ENCODE measurements around the gene FMNL3.

Gene FMNL3

DNA sequence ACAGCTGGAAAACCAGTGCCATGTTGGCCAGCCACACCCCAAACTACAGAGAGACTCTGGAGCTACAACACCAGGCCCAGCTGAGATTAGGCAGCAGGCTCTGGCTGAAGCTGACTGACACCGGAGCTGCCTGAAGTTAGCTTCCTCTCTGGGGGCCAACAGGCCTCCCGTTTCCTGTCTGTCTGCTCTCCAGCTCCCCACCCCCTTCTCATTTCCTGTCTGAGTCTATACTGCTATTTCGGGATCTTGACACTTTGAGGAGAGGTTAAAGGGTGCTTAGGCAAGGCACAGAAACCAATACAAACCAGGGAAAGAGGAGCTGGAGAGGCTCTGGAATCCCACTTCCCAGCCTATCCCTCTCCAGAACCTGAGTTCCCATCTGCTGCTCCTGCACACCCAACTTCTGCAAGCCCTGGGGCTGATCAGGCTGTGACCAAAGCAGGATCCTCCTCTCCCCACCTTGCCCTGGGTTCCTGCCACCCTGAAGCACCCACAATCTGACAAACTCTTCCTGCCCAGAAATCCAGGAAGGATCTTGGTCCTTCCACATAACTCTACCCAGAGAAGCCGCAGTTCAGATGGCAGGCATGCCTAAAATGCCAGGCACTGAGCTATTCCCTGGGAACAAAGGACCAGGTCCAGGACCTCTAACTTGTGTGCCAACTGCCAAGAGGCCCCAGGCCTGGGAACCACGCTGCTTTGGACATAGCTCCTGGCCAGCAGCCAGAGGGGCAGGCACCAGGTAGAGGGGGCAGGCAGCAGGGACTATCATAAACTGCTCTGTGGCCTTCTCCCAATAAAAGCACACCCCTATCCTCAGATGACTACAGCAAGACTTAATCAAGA lies 44.0 kb downstream of the FMNL3 start:
- Histone ChIP-seq H3K4me1 (ENCODE audit: control insufficient read depth, insufficient read depth, low read length, unreplicated experiment) (peaks cover 28% of the 10 kb centered on the region), H3K4me3 (ENCODE audit: low read depth, low read length) (no peak overlapping the region), H3K79me2 (ENCODE audit: control insufficient read depth, insufficient read depth, low read length, unreplicated experiment) (peaks cover 10% of the 10 kb centered on the region)

GRCh38 chr12:49661746-49662145 lies 45.5 kb downstream of the FMNL3 start:
- Histone ChIP-seq H3K4me1 (ENCODE audit: control insufficient read depth, insufficient read depth, low read length, unreplicated experiment) (peaks cover 28% of the 10 kb centered on the region), H3K36me3 (ENCODE audit: insufficient read depth, low read length) (peaks cover 6% of the 10 kb centered on the region; the same call in 1 of the 2 replicates), H3K79me2 (ENCODE audit: control insufficient read depth, insufficient read depth, low read length, unreplicated experiment) (peaks cover 6% of the 10 kb centered on the region), H3K4me3 (ENCODE audit: low read depth, low read length) (no peak overlapping the region), H3K27ac (ENCODE audit: low read depth, low read length) (no peak overlapping the region), H2AFZ (ENCODE audit: low read length, unreplicated experiment) (no peak overlapping the region), H3K27me3 (ENCODE audit: insufficient read depth, low read length) (no peaks in the 10 kb centered on the region)

More for the DNA sequence above, 44.0 kb downstream of the FMNL3 start:
- H3K27me3 ChIP-seq (ENCODE audit: insufficient read depth, low read length) = no peaks in the 10 kb centered on the region
- H2AFZ ChIP-seq (ENCODE audit: low read length, unreplicated experiment) = no peak overlapping the region
- H3K27ac ChIP-seq (ENCODE audit: low read depth, low read length) = peak overlapping the region; percentile 81
- H3K36me3 ChIP-seq (ENCODE audit: insufficient read depth, low read length) = peaks cover 6% of the 10 kb centered on the region; the same call in 1 of the 2 replicates

DNA sequence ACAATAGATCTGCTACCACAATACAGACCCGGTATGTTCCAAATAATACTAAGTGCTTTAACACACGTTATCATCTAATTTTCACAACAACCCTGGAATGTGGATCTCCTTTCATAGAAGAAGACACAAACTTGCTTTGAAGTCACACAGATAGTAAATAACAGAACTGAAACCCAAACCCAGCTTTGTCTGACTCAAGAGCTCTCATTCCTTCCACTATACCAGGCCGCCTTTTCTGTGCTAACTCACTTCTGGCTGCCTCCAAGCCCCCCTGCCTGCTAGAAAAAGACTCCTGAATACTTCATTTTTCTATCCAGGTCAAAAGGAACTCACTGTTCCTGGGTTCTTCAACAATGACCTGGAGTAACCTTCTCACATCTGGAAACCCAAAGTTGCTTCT lies 46.0 kb downstream of the FMNL3 start:
- no peak overlapping the region for H3K27ac ChIP-seq (ENCODE audit: low read depth, low read length)

DNA sequence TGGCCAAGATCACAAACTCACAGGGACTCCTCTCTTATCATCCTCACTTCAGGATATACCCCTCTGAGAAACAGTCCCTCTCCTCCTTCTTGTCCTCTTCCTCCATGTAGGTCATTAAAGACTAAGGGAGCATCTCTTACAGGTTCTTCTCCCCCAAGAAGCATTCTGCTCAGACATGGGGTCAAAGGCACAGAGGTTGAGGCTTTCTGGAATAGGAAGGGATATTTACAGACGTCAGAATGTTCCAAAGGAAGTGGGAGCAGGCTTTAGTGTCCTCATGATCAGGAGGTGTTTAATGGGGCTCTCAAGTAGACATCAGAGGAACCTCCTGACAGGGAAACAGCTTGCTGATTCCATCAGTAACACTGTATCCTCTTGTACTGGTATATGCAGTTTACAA lies 47.5 kb downstream of the FMNL3 start:
- peaks cover 24% of the 10 kb centered on the region for H3K4me1 ChIP-seq (ENCODE audit: control insufficient read depth, insufficient read depth, low read length, unreplicated experiment)
- no peak overlapping the region for H3K4me3 ChIP-seq (ENCODE audit: low read depth, low read length)
- H3K27me3 ChIP-seq (ENCODE audit: insufficient read depth, low read length) = no peaks in the 10 kb centered on the region
- H2AFZ ChIP-seq (ENCODE audit: low read length, unreplicated experiment) = no peak overlapping the region
- H3K27ac ChIP-seq (ENCODE audit: low read depth, low read length) = no peak overlapping the region
- peaks cover 6% of the 10 kb centered on the region; the same call in 1 of the 2 replicates for H3K36me3 ChIP-seq (ENCODE audit: insufficient read depth, low read length)
- H3K79me2 ChIP-seq (ENCODE audit: control insufficient read depth, insufficient read depth, low read length, unreplicated experiment) = peaks cover 5% of the 10 kb centered on the region

More for the DNA sequence above, 46.0 kb downstream of the FMNL3 start:
- no peaks in the 10 kb centered on the region for H3K27me3 ChIP-seq (ENCODE audit: insufficient read depth, low read length)
- H3K4me3 ChIP-seq (ENCODE audit: low read depth, low read length) = no peak overlapping the region
- no peak overlapping the region for H2AFZ ChIP-seq (ENCODE audit: low read length, unreplicated experiment)
- peaks cover 28% of the 10 kb centered on the region for H3K4me1 ChIP-seq (ENCODE audit: control insufficient read depth, insufficient read depth, low read length, unreplicated experiment)
- H3K79me2 ChIP-seq (ENCODE audit: control insufficient read depth, insufficient read depth, low read length, unreplicated experiment) = peaks cover 6% of the 10 kb centered on the region
- peaks cover 6% of the 10 kb centered on the region; the same call in 1 of the 2 replicates for H3K36me3 ChIP-seq (ENCODE audit: insufficient read depth, low read length)

DNA sequence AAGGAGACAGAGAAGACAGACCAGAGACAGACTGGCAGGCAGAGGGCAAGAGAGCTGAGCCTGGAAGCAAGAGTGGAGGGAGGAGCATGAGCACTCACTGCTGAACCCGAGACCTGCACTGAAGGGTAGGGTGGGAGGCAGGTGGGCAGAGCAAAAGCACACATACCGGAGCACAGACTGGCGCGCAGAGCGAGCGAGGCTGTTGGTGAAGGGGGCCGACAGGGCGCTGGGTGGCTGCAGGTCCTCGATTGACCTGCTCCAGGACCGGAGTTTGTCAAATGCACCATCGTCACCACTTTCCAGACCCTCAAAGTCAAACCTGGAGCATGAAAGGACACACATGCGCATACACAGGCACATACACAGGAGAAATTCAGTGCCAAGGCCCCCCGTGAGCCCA lies 48.9 kb downstream of the FMNL3 start:
- no peak overlapping the region for H3K4me3 ChIP-seq (ENCODE audit: low read depth, low read length)
- no peak overlapping the region for H3K27ac ChIP-seq (ENCODE audit: low read depth, low read length)
- no peaks in the 10 kb centered on the region for H3K27me3 ChIP-seq (ENCODE audit: insufficient read depth, low read length)
- H2AFZ ChIP-seq (ENCODE audit: low read length, unreplicated experiment) = no peak overlapping the region
- no peaks in the 10 kb centered on the region for H3K79me2 ChIP-seq (ENCODE audit: control insufficient read depth, insufficient read depth, low read length, unreplicated experiment)
- peaks cover 6% of the 10 kb centered on the region; the same call in 1 of the 2 replicates for H3K36me3 ChIP-seq (ENCODE audit: insufficient read depth, low read length)
- peaks cover 11% of the 10 kb centered on the region for H3K4me1 ChIP-seq (ENCODE audit: control insufficient read depth, insufficient read depth, low read length, unreplicated experiment)

GRCh38 chr12:49655595-49656236 lies 51.5 kb downstream of the FMNL3 start:
- no peaks in the 10 kb centered on the region for H3K36me3 ChIP-seq (ENCODE audit: insufficient read depth, low read length)
- H3K4me1 ChIP-seq (ENCODE audit: control insufficient read depth, insufficient read depth, low read length, unreplicated experiment) = no peaks in the 10 kb centered on the region
- H3K79me2 ChIP-seq (ENCODE audit: control insufficient read depth, insufficient read depth, low read length, unreplicated experiment) = no peaks in the 10 kb centered on the region
- H3K27me3 ChIP-seq (ENCODE audit: insufficient read depth, low read length) = no peaks in the 10 kb centered on the region
- H3K4me3 ChIP-seq (ENCODE audit: low read depth, low read length) = no peak overlapping the region
- no peak overlapping the region for H3K27ac ChIP-seq (ENCODE audit: low read depth, low read length)
- no peak overlapping the region for H2AFZ ChIP-seq (ENCODE audit: low read length, unreplicated experiment)

DNA sequence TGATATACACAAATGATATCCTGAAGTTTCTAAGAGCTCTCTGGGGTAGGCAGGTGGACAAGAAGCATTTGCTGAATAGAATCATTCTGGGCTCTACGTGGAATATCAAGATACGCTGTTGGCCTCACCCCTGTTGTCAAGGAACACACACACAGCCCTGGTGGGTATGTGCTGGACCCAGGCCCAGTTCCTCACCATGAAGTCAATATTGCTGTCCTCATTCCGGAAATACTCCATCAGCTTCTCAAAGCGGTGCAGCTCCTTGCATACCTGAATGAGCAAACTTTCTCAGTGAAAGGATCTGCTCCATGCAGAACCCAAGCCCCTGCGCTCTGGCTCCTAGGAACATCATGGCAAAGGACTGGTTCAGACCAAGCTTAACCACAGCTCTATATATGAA lies 52.5 kb downstream of the FMNL3 start:
- no peak overlapping the region for H3K4me3 ChIP-seq (ENCODE audit: low read depth, low read length)
- H3K27me3 ChIP-seq (ENCODE audit: insufficient read depth, low read length) = no peaks in the 10 kb centered on the region
- H3K79me2 ChIP-seq (ENCODE audit: control insufficient read depth, insufficient read depth, low read length, unreplicated experiment) = no peaks in the 10 kb centered on the region
- no peaks in the 10 kb centered on the region for H3K36me3 ChIP-seq (ENCODE audit: insufficient read depth, low read length)
- no peak overlapping the region for H2AFZ ChIP-seq (ENCODE audit: low read length, unreplicated experiment)
- no peak overlapping the region for H3K27ac ChIP-seq (ENCODE audit: low read depth, low read length)
- no peaks in the 10 kb centered on the region for H3K4me1 ChIP-seq (ENCODE audit: control insufficient read depth, insufficient read depth, low read length, unreplicated experiment)

DNA sequence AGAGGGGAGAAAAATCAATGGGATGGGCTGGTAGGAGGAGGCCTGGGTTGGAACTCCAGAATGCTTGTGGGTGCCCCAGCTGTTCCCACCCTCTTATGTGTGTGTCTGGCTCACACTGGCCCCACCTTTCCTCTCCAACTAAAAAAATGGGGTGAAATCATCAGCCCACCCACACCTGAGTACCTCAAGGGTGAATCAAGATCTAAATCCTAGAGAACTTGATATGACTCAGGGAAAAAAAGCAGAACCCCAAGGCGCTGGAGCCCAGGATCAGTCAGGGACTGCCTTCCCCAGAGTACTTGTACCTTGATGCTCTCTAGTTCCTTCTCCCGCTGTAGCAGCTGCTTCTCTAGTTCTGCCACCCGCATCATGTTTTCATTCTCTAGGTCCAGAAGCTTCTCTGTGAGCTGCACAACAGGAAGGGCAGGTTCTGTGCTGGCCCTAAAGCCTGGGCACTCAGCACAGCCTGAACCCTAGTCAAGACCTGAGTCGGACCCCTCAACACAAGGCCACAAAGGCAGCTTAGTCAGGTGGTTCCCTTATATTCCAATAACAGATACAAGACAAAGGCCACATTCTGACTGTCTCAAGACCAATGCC lies 54.2 kb downstream of the FMNL3 start:
- Histone ChIP-seq H2AFZ (ENCODE audit: low read length, unreplicated experiment) (no peak overlapping the region), H3K4me1 (ENCODE audit: control insufficient read depth, insufficient read depth, low read length, unreplicated experiment) (no peaks in the 10 kb centered on the region), H3K79me2 (ENCODE audit: control insufficient read depth, insufficient read depth, low read length, unreplicated experiment) (no peaks in the 10 kb centered on the region), H3K27ac (ENCODE audit: low read depth, low read length) (no peak overlapping the region), H3K36me3 (ENCODE audit: insufficient read depth, low read length) (no peaks in the 10 kb centered on the region), H3K4me3 (ENCODE audit: low read depth, low read length) (no peak overlapping the region), H3K27me3 (ENCODE audit: insufficient read depth, low read length) (no peaks in the 10 kb centered on the region)

GRCh38 chr12:49651855-49652254 lies 55.4 kb downstream of the FMNL3 start:
- Histone ChIP-seq H3K36me3 (ENCODE audit: insufficient read depth, low read length) (no peaks in the 10 kb centered on the region), H2AFZ (ENCODE audit: low read length, unreplicated experiment) (no peak overlapping the region), H3K79me2 (ENCODE audit: control insufficient read depth, insufficient read depth, low read length, unreplicated experiment) (no peaks in the 10 kb centered on the region), H3K4me3 (ENCODE audit: low read depth, low read length) (no peak overlapping the region), H3K4me1 (ENCODE audit: control insufficient read depth, insufficient read depth, low read length, unreplicated experiment) (no peaks in the 10 kb centered on the region), H3K27me3 (ENCODE audit: insufficient read depth, low read length) (no peaks in the 10 kb centered on the region), H3K27ac (ENCODE audit: low read depth, low read length) (no peak overlapping the region)

DNA sequence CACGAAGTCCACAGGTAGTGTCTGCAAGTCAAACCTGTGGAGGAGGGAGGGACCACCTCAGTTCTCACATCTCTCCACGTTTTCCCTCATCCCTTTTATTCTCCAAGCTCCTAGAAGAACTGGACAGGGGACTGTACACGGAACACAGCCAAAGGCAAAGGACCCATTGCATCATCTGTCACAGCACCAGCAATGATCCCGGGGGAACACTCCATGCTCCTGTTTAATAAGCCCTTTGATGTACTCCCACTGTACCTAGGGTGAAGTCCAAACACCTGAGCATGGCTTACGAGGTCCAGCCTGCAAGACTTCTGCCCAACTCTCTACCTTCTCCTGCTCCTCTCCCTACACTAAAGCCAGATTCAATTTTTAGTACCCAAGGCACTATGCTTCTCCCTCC lies 57.3 kb downstream of the FMNL3 start:
- no peaks in the 10 kb centered on the region for H3K4me1 ChIP-seq (ENCODE audit: control insufficient read depth, insufficient read depth, low read length, unreplicated experiment)
- no peak overlapping the region for H2AFZ ChIP-seq (ENCODE audit: low read length, unreplicated experiment)
- no peaks in the 10 kb centered on the region for H3K27me3 ChIP-seq (ENCODE audit: insufficient read depth, low read length)
- H3K79me2 ChIP-seq (ENCODE audit: control insufficient read depth, insufficient read depth, low read length, unreplicated experiment) = no peaks in the 10 kb centered on the region
- no peaks in the 10 kb centered on the region for H3K36me3 ChIP-seq (ENCODE audit: insufficient read depth, low read length)
- no peak overlapping the region for H3K27ac ChIP-seq (ENCODE audit: low read depth, low read length)
- no peak overlapping the region for H3K4me3 ChIP-seq (ENCODE audit: low read depth, low read length)
